Stimulated activated naive CD4-positive, alpha-beta T cell (primary cell): ENCODE data around the gene ZNF536.

Experiments used
- DNase-seq, 6 experiments: peaks; one replicate each; lab custom pipeline; 2025; lab: John Stamatoyannopoulos, UW

Gene ZNF536

DNA sequence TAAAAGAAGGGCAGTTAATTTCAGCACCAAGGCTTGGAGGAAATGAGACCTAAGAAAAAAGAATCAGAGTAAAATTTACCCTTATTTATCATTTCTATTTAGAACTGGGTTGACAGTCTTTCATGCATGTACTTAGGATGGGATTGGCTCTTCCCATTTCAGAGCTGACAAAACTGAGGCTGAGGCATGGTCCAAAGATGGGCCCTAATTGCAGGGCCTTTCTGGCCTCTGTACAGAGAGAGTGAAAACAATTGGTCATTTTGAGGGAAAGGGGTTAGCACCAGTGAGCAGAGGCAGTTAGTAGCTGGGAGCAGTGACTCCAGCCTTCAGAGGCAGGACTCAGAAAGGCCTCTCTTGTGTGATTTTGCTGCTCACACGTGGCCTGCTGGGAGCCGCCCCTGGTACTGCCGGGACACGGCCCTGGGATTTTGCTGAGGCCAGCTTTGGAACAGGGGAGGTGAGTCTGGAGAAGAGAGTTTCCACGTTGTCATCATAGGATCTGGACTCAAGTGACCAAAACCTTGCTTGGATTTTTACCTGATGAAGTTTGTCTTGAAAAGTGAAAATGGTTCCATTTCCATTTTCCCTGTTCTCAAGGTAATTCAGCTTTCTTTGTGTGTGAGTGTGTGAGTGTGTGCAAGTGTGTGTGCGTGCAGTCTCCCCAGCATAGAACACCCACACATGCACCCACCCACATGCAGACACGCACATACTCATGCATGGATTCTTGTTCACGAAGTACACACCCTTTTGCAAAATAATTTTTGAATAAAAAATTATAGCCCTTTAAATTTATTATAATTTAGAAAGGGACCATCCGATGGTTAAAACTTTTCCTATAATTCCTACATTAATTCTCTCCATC is at the start of gene ZNF536:
TSS of gene ZNF536 (plus strand) at position 425 of the 865 bp plus-strand sequence. CDS start 71,179 bp downstream, outside the sequence.
- no peak for DNase-seq

DNA sequence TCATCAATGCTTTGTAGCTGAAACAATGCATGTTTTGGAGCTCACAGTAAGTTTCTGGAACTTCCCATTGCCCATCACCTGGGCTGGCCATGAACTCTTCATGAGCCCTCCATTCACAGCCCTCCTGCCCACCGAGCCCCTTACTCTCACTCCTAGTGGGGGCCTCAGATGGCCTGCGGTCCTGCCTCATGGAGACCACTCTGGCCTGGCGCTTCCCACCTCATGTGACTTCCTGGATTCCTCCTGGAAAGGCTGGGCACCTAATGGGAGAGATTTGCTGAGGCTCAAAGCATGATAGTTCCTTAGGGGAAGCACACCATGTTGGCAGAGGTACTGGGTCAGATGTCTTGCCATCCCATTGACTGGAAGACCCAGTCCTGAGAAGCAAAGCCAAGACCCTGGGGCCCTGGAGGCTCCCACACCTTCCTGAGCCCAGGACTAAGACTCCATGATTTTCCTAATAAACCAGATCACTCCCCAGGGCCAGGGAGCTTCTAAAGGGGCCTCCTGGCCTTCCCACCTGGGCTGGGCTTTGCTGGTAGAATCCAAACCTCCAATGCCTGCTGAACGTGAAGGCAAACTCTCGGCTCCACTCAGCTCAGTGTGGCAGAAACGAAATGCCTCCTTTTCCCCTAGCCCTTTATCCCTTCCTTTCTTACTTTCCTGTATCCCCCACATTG is 49.4 kb upstream of the ZNF536 start:
- DNase-seq, result no peak

GRCh38 chr19:30323904-30324303 is 48.3 kb upstream of the ZNF536 start:
- DNase-seq, result no peak

GRCh38 chr19:30324982-30325381 is 47.2 kb upstream of the ZNF536 start:
- DNase-seq, result no peak

- no peak for DNase-seq
These were observed 46.4 kb upstream of the ZNF536 start for GRCh38 chr19:30325676-30326392.

DNA sequence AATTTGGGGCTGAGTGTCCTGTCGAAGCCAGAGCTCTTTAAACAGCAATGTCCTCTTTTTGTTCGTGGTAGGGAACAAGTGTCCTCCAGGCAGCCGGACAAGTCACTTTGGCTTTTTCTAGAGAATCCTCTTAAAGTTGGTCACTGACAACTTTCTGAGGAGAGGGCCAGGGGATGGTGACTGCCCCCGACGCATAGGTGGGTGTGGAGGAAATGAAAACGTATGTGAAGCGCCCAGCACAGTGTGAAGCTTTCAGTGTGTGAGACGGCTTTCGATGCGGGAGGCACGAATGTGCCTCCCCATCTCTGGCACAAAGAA is 45.8 kb upstream of the ZNF536 start:
- DNase-seq, result no peak

DNA sequence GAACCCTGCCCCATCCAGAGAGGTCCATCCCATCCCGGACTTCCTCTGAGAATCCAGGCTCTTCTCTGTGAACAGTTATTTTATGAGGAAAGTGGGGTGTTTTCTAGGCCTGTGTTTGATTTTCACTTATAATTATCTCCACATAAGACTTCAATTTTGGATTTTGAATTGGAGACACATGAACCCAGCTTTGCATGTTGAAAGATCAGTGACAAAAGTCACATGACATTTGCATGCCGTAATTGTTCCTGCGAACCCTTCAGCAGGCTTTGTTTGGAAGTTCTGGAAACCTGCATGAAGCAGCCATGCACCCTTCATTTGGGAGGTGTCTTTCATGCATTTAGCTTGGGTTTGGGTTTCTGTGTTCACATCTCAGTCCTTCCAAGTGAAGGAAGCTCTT is 44.9 kb upstream of the ZNF536 start:
- DNase-seq, result no peak

DNA sequence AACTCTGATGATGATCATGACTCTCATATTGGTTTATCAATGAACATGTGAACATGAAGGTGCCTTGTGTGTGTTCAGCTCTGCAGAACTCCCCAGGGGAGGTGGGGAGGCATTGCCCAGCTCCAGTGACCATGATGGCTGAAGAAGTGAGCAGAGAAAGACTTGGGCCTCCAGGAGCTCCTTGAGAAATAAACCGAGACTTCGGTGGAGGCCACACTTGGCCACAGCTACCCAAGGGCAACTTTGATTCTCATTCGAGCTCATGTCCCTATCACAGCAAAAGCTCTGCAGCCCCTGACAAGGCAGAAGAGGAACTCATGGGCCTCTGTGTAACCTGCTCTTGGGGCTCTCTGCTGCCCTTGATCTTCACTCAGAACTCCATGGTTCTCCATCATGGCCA is 44.1 kb upstream of the ZNF536 start:
- no peak for DNase-seq

- DNase-seq, result no peak
These were observed 41.9 kb upstream of the ZNF536 start for GRCh38 chr19:30330266-30330665.

DNA sequence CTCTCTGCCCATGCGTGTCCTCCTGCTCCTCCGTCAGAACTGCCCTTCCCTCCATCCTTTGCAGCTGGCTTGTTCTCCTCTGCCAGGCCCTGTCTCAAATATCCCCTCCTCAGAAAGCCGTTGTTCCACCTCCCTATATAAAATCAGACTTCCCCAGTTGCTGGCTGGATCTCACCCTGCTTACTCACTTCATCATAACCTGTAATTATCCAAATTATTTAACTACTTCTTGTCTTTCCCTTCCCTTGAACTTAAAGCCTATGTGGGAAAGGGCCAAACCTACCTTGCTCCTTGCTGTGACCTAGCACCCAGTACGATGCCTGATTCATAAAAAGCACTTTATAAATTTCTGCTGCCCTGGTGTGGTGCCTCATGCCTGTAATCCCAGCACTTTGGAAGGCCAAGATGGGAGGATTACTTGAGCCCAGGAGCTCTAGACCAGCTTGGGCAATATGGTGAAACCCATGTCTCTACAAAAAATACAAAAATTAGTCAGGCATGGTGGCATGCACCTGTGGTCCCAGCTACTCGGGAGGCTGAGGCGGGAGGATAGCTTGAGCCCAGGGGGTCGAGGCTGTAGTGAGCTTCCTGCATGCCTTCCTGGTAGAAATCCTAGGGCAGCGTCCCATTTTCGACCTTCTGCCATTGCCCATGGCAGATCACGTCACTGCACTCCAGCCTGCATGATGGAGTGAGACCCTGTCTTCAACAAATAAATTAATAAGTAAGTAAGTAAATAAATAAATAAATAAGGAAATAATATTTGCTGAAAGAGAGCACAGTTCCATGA is 39.5 kb upstream of the ZNF536 start:
- no peak for DNase-seq

DNA sequence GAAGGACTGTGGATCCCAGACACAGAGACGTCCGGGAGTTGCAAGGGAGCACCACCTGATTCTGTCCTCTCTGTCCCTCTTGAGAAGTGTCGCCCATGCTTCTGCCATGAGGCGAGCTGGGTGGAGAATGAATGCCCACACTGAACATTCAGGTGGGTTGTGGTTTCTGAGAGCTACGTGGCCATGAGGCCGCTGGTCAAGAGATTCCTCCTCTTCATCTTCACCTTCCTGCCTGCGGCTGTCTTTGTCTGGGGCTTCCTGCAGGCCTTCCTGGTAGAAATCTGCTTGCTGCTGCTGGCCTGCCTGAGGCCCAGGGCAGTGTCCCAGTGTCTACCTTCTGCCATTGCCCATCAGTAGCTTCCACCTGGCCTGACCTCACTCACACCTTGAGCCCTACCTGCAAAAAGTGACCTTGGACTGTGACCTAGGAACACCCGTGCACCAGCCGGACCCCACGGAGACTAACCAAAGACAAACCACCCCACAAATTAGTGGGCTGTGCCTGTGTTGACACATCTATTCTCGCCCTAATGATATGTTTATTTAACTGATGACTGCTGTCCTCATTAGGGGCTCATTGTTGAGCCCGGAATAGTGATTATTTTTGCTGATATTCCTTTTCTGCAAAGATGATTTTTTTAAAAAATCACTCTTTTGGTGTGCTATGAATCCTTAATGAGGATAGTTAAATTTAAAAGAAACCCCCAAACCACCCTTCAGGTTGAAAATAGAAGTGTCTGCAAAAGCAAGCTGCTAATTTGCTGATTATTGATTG is 38.7 kb upstream of the ZNF536 start:
- no peak for DNase-seq

DNA sequence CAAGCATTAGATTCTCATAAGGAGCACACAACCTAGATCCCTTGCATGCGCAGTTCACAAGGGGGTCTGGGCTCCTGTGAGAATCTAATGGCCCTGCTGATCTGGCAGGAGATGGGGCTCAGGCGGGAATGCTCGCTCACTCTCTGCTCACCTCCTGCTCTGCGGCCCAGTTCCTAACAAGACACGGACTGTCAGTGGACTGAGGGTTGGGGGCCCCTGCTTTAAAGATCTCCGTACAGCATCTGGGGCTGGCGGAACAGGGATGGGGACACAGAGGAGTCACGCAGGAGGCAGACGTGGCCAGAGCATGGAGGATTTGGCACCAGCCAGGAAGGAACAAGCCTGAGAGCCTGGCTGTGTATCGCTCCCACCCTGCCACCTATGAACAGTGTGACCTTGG is 37.3 kb upstream of the ZNF536 start:
- no peak for DNase-seq

DNA sequence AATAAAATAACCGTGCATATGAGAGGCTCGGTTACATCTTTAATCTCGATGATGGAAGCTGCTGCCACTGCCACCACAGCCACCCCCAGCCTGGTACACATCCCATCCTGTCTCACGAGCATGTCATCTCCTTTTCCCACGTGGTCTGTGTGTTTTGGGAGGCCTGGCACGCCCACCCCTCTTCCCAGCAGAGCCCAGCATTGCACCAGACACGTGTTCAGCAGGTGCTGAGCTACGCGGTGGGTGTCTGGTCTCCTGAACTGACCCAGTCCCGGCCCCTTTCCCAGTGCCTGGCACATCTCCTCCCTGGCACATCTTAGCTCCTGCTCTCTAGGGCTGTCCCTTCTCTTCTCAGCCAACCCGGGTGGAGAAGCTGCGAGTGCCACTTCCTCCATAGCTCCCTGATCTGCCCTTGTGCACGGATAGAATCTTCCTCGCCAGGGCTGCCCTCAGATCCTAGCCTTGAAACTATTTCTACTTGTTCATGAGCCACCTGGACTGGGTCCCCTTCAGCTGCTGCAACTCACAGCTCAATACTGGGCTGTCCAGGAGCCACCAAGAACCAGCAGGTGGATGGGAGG is 36.8 kb upstream of the ZNF536 start:
- DNase-seq, result no peak

GRCh38 chr19:30336290-30336689 is 35.9 kb upstream of the ZNF536 start:
- no peak for DNase-seq

GRCh38 chr19:30338041-30338456 is 34.1 kb upstream of the ZNF536 start:
- no peak for DNase-seq

- DNase-seq, result no peak
These were observed 33.1 kb upstream of the ZNF536 start for GRCh38 chr19:30338878-30339623.

DNA sequence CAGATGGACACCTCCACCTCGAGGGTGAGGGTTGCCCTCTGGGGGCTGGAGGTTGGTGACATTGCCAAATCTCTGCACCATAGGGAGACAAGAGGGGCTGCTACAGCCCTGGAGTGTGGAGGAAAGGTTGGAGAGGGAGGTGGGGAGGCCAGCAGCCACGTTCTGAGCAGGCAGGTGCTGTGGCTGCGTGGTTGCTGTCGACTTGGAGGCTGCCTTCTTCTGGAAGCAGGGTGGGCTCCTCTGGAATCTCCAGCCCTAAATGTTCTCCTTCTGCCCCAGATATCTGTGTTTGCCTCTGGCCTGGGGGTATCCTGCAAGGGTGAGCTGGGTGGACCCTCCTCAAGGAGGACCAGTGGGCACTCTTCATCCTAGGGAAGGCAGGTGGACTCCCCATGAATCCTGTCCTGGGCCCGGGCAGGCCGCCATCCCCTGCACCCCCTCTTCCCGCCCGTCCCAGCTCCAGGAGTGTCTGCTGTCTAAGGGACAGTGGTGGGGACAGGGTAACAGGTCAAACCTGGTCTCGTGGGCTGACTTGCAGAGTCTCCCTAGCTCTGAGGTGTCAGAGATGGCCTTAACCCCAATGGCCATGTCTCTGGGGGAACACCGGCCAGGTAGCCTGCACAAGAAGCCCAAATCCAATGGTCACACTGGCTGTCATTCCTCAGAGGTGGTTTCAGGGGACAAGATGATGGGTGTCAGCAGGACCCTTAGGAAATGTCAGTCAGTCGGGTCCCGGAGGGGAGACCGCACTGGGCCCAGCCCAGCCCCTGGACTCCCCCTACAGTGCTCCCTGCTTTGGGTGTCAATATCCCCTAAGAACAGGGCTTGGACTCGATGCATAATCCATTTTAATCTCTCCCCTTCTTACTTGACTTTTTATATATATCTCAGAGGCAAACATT is 32.3 kb upstream of the ZNF536 start:
- DNase-seq, result no peak

DNA sequence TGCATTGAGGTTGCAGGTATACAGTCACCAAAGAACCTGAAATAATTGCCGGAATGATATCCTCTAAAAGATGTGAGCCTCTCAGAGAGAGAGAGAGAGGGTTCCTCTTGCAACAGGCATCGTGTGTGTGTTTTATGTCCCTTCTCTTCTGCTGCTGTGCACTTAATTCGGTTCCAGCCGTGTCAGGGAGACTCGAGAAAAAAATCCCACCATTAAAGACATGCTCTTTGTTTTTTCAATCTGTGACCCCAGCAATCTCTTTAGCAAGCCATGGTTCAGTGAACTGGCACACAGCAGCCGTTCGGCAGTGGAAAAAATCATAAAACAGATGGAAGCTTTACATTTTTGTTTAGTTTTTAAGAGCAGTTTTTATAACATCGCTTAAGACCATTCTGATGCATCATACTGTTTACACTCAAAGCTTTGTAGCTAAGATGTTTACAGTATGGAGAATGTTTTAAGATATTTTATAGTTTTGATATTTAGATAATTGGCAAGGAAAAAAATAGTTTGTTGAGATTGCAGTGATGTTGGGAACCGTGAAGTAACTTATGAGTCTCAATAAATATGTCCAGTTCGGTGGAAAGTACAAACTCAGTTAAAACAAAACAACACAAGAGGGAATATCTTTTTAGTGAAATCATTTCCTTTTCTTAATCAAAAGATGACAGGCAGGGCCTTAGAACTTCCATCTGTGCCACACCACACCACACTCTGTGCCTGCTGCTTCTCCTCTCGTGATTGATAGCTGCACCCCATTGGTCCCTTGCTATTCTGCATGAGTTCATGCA is 31.2 kb upstream of the ZNF536 start:
- DNase-seq, result no peak
